GM12891 (cell line): ENCODE results near the gene DLST.

Experiments used
- DNase-seq: peaks from one replicate; pipeline ENCODE4 v3.0.0; 2011; ENCODE audit warnings: low spot score; ENCODE audit not compliant: insufficient read length
- FAIRE-seq: peaks from 2 replicates; lab custom pipeline; 2011; peaks lifted over from hg19 to GRCh38; lab: Jason Lieb, UNC
- PAX5 ChIP-seq: IDR thresholded peaks from 2 replicates; pipeline ENCODE4 v1.6.1; 2011; ENCODE audit warnings: low read length, moderate library complexity, mild to moderate bottlenecking; ENCODE audit not compliant: insufficient read depth, severe bottlenecking
- POLR2A ChIP-seq: IDR thresholded peaks from 2 replicates; pipeline ENCODE4 v1.6.1; 2011; ENCODE audit warnings: low read depth, low read length, control low read depth
- POLR2AphosphoS5 ChIP-seq: IDR thresholded peaks from 2 replicates; pipeline ENCODE4 v1.6.1; 2011; ENCODE audit warnings: low read depth, low read length, control low read depth
- POU2F2 ChIP-seq: IDR thresholded peaks from 2 replicates; pipeline ENCODE4 v1.6.1; 2011; ENCODE audit warnings: low read depth, mild to moderate bottlenecking, control low read depth, low read length, moderate library complexity
- SPI1 ChIP-seq: IDR thresholded peaks from 2 replicates; pipeline ENCODE4 v1.6.1; 2011; ENCODE audit warnings: low read depth, low read length, control low read depth
- TAF1 ChIP-seq: IDR thresholded peaks from 2 replicates; pipeline ENCODE4 v1.6.1; 2011; ENCODE audit warnings: low read depth, low read length, control low read depth

Gene DLST

GRCh38 chr14:74859757-74860552 is 21.8 kb upstream of the DLST start:
- FAIRE-seq (no peak), DNase-seq (no peak)
- TF ChIP-seq SPI1: no peak
- TF ChIP-seq POLR2A: no peak
- no peak for TF ChIP-seq TAF1
- TF ChIP-seq POU2F2: no peak
- TF ChIP-seq POLR2AphosphoS5: no peak

DNA sequence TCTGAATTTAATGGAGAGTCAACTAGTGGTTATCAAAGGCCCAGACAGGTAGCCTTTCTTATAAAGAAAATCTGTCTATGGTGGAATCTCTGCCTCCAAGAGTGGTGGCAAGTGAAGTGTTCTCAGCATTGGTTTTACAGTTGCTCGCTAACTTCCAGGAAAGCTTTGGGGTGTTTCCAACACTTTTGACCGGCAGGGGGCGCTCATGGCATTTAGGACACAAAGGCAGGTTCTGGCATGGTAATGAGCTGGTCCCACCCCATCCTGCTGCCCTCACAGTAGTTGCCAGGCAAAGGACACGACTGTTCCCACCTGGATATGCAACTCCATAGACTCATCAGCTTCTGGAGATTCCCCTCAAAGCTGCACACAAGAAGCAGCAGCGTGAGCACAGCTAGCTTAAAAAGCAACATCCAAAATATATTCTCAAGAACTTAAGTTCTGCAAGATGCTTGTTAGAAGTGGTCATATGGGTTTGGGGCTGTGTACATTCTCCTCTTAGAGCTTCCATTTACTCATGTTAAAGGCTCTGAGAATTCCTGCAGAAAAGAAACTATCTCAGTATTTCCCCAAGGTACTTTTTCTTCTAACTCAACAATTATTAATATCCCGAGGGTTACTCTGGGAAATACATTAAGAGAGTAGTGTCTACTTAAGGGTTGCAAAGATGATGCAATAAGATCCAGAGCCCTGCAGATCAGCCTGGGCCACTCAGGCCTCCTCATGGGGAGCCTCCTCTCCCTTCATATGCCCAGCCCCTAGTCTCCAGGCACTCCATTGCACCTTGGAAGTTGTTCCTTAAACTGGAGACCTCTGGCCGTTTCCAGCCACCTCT is 20.6 kb upstream of the DLST start:
- peak; percentile 53 for DNase-seq
- TF ChIP-seq POLR2A (no peak), TAF1 (no peak), POLR2AphosphoS5 (no peak), POU2F2 (no peak), PAX5 (no peak), SPI1 (no peak)
- peak; percentile 96 for FAIRE-seq

DNA sequence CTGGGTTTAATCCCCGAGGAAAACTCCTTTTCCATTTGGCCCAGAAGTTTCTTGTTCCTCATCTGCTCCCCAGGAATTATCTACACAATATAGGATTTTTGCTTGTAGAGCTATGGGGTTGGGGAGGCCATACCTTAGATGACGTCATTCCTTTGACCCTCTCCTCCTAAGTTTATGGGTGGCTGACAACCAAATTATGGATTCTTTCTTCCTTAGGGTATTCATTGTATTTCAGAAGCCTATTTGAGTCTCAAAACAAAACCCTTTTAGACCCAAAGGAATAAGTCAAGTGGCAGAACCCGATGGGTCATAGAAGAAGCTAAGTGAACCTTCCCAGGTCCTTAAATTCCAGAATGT is 20.0 kb upstream of the DLST start:
- no peak for FAIRE-seq
- DNase-seq: no peak
- TF ChIP-seq SPI1 (no peak), POLR2AphosphoS5 (no peak), PAX5 (no peak), POLR2A (no peak), POU2F2 (no peak), TAF1 (no peak)

DNA sequence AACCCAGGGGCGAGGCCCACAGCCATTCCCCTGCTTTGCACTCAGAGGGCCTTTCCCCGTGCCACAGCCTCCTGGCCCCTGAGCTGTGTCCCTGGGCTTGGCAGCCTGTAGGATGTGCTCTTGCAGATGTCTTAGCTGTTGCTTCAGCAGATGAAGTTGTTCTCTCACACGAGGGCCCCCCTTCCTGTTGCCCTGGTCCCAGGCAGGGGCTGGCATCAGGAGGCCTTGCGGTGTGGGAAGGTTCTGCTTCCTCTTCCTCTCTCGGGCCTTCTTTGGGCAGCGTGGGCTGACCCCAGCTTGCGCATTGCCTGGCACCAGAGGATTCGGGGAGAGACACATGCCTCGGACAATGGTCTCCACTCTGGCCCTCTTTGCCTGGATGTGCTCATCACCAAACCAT is 18.4 kb upstream of the DLST start:
- FAIRE-seq (no peak), DNase-seq (no peak)
- TF ChIP-seq POLR2AphosphoS5 (no peak), PAX5 (no peak), POU2F2 (no peak), POLR2A (no peak), TAF1 (no peak)

GRCh38 chr14:74864198-74864597 is 17.5 kb upstream of the DLST start:
- TF ChIP-seq TAF1 (no peak), POLR2A (no peak), SPI1 (no peak), POU2F2 (no peak), POLR2AphosphoS5 (no peak), PAX5 (no peak)
- FAIRE-seq (no peak), DNase-seq (no peak)

GRCh38 chr14:74865156-74865555 is 16.6 kb upstream of the DLST start:
- no peak for DNase-seq
- no peak for FAIRE-seq
- no peak for TF ChIP-seq POLR2AphosphoS5
- TF ChIP-seq POLR2A: no peak
- no peak for TF ChIP-seq PAX5
- TF ChIP-seq TAF1: no peak
- no peak for TF ChIP-seq SPI1
- TF ChIP-seq POU2F2: no peak

- DNase-seq: no peak
- no peak for TF ChIP-seq PAX5
- no peak for TF ChIP-seq POU2F2
- no peak for TF ChIP-seq POLR2A
- no peak for FAIRE-seq
Measured at GRCh38 chr14:74866708-74867389, 14.9 kb upstream of the DLST start.

- DNase-seq (no peak), FAIRE-seq (peak; percentile 89)
- TF ChIP-seq SPI1: no peak
- no peak for TF ChIP-seq POU2F2
- TF ChIP-seq TAF1: no peak
- no peak for TF ChIP-seq POLR2AphosphoS5
- TF ChIP-seq PAX5: no peak
- no peak for TF ChIP-seq POLR2A
Measured at GRCh38 chr14:74867673-74868072, 14.0 kb upstream of the DLST start.

GRCh38 chr14:74868739-74869138 is 13.0 kb upstream of the DLST start:
- no peak for FAIRE-seq
- no peak for TF ChIP-seq POLR2AphosphoS5
- no peak for TF ChIP-seq PAX5
- TF ChIP-seq POLR2A: no peak
- no peak for TF ChIP-seq SPI1
- TF ChIP-seq TAF1: no peak
- TF ChIP-seq POU2F2: no peak
- DNase-seq: no peak
